ENCODE data around the gene MAP4K2.

The MAP4K2 gene

DNA sequence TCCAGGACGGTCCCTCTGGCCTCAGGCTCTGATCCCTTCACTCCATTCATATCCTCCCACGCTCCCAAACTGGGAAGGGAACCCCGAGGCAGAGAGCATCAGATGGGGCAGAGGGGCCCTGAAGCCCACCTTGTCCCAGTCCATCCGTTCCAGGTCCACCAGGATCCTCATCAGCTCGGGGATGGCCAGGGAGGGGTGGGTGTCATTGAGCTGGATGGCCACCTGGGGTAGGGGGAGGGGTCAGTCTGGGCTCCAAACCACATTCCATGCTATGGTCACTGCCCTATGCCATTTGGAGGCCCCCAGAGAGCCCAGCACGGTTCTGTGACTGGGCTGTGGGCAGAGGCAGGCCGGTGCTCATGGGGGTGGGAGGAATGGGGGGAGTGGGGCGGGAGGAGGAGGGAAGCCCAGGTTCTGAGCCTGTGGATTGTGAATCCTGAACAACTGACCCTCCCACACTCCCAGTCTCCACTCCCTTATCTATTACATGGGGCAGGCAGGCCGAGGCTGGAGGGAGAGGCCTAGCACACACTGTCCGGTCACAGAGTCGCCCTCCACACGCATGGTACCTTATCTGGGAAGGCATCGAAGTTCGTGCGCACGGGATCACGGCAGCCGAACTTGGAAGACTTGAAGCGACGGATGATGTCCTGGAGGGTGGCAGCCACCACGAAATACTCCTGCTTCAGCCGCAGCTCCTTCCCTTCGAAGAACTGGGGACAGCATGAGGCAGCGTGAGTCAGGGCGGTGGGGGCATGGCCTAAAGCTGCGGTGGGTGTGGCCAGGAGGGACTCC lies 48.7 kb downstream of the MAP4K2 start:
- no peak for DNase-seq

DNA sequence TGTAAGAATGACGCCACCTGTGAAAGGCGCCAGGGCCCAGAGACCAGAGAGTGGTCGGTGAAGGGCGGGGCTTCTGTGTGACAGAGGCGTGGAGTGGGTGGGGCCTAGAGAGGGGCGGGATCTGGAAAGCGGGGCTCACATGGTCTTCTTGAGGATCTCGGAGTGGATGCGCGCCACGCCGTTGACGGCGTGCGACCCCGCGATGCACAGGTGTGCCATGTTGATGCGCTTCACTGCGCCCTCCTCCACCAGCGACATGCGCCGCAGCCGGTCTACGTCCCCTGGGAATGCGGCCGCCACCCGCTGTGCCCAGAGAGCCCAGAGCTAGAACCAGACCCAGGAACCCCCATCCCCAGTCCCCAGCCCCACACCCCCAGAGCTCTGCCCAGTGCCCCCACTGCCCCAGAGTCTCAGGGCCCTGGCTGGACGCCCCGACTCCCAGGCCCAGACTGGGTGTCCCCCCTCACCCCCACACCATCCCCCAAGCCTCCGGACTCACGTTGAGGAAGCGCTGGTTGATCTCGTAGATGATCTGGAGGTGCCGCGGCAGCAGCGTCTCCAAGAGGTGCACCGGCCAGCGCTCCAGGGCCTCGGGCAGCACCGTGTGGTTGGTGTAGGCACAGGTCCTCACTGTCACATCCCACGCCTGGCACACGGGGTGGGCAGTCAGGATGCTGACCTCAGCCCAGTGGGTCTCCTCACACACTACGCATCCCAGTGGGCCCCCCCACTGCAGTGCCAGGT lies 49.5 kb downstream of the MAP4K2 start:
- DNase-seq = no peak

DNA sequence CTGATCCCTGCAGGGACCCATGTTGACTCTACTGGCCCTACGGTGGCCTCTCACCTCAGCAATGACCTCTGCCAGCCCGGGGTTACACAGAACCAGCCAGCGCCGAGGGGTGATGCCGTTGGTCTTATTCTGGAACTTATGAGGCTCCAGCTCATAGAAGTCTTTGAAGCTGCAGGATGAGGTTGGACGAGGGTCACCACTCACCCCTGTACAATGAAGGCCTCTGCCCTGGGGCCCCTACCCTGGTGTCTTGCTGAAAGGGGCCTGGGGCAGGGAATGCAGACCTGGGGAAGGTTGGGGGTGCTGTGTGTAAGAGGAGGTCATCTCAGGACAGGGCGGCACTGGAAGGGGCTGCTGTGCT lies 50.0 kb downstream of the MAP4K2 start:
- DNase-seq = no peak

DNA sequence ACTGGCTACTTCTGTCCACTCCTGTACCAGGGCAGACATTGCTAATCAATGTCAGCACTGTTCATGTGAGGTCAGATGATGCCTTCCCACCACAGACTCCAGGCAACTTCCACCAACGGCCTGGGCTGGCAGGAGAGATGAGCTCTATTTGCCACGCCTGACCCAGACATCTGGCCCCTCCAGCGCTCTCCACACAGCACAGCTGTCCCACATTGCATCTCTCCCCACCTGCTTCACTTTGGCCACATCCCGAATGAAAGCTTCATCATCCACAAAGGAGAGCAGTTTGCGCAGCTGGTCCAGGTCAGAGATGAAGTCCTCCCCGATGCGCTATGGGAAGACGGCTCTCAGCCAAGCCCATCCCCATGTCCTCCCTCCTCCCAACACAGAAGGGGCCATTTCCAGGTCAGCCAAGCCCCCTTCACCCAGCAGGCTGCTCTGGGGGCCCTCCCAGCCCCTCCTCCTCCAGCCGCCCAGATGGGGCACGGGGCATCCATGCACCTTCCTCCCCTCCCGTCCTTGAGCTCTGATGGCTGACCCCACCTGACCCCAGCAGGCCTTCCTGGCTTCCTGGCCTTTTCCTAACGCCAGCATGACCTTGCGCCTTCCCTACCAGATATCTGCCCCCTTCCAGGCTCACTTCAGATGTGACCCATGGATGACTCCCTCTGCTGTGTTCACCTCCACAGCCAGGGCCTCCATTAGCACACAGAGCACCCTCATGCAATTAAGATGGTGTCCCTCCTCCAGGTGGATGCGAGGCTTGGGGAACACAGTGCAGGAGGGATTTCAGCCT lies 50.6 kb downstream of the MAP4K2 start:
- no peak for DNase-seq

DNA sequence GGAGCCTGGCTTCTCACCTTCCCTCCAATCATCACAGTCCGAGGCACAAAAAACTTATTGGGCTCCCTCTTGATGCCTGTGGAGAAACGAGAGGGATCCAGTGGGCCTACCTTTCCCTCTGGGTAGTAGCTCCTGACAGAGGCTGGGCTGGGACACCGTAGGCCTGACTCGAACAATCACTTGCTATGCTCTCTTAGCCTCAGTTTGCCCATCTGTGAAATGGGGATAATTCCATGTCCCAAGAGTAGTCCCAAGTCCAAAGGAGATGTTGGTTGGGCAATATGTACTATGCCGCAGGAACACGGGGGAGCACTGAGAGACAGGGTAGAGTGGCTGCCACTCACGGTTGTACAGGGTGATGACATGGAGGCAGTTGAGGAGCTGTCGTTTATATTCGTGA lies 51.4 kb downstream of the MAP4K2 start:
- no peak for DNase-seq

DNA sequence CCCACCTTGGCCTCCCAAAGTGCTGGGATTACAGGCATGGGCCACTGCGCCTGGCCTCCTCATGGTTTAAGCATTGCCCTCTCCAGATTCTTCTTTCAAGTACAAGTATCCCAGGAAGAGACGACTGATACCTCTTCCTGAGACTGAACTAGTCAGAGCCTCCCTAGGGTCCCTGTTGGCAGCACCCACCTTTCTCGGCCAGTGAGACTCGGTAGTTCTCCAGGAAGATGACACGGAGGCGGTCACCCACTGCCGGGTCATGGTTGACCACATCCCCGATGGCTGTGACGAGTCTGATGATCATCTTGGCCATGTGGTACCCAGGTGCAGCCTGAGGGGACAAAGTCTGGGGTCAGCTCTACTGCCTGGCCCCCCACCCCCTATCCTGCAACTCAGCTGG lies 51.9 kb downstream of the MAP4K2 start:
- DNase-seq = no peak

DNA sequence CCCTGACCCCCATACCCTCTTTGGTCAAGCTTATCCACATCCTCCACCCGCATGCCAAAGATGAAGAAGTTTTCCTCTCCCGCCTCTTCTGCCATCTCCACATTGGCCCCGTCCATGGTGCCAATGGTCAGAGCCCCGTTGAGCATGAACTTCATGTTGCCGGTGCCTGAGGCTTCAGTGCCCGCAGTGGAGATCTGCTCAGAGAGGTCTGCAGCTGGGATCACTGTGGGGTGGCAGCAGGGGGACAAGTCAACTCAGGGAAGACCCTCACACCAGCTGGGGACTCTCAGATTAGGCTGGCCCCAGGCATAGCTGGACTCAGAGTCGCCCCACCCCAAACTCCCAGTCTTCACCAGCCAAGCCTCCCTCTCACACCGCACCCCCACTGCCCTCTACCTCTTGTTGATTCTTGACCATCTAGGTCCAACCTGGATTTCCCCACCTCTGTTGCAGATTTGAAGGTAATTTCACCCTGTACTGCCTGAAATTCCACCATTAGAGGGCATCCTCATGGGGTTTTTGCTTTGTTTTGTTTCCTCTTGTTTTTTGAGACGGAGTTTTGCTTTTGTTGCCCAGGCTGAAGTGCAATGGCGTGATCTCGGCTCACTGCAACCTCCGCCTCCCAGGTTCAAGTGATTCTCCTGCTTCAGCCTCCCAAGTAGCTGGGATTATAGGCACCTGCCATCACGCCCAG lies 52.5 kb downstream of the MAP4K2 start:
- no peak for DNase-seq

DNA sequence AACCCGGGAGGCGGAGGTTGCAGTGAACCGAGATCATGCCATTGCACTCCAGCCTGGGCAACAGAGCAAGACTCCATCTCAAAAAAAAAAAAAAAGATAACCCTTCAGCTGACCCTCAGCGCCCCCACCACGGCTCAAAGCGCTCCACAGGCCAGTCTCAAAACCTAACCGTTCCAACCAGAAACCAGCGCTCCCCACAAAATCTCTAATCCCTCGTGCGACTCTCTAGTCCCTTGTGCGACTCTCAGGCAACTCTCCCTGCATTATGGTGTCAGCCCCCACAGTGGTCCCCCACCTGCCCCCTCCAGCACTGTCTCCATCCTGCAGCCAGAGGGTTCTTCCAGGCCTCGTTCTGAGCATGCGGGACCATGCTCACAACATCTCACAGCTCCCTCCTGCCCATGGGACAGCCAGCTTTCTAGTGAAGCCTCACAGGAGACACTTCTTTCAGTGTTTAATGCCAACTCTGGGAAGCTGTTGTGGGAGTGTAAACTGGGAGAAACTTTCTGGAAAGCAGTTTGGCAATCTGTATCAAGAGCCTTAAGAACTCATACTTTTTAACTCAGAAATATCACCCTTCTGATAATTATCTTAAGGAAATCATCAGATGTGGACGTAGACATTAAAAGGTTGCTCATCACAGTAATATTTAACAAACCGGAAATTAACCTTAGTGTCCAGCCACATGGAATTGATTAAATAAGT lies 54.9 kb downstream of the MAP4K2 start:
- no peak for DNase-seq

DNA sequence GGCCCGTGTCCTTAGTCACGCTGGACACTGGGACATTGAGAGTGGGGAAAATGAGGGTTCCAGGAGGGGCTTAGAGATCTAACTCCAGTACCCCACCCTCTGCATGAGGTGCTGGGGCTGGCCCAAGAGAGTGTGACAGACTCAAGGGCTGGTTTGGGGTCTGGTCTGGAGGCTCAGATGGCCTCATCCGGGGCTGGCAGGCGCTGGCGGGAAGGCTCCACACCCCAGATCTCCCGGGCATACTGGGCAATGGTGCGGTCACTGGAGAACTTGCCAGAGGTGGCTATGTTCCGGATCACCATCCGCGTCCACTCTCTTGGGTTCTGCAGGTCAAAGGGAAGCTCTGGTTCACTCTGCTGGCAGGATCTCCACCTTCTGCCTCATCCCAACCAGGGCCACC lies 56.5 kb downstream of the MAP4K2 start:
- DNase-seq = no peak

DNA sequence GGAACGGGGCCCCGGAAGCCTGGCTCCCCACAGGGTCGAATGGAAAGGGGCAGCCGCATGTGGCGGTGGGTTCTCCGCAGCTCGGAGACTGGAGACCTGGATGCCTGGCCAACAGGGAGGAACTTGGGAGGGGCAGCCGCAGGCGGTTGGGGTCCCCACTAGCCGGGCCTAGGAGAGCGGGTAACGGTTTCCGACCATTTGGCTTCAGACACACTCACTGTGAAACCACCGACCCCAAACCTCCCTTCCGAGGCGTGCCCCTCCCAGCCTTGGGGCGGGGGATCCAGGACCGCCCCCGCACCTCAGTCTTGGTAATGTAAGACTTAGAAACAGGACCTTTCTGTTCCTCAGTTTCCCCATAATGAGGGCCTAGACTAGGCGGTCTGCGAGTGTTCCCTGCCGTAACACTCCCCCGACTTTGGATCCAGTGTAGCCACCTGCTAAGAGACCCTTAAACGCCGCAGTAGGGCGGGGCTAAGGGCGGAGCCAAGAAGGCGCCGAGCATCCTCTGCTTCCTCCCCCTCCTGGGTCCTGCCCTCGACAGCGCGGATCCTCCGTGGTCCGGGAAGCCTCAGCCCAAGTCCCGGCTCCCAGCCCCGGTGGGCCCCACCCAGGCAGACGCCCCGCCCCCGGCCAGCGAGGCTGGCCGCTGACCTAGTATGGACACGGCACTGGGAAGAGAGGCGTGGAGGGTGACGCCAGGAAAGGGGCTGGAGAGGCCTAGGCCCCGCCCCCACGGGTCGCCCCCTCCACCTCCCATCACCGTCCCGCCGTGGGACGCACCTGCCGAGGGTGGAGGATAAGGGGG lies 57.3 kb downstream of the MAP4K2 start:
- peak in 3 of 4 experiments; percentile 29 to 69 (median 61) for DNase-seq

DNA sequence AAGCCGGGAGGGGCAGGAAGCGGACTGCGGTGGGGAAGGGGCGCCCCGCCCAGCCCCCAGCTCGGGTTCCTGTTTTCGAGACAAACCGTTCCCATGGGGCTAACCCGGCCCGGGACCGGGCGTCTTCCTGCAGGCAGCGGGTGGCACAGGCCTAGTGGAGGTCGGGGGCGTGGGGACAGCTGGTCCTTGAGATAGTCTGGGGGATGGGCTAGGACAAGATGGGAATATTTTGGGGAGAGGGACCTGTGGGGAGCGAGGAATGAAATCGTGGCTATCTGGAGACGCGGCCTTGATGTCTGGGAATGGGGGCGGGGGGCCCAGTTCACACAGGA lies 57.9 kb downstream of the MAP4K2 start:
- DNase-seq = peak in 2 of 4 experiments; percentile 81 to 86

DNA sequence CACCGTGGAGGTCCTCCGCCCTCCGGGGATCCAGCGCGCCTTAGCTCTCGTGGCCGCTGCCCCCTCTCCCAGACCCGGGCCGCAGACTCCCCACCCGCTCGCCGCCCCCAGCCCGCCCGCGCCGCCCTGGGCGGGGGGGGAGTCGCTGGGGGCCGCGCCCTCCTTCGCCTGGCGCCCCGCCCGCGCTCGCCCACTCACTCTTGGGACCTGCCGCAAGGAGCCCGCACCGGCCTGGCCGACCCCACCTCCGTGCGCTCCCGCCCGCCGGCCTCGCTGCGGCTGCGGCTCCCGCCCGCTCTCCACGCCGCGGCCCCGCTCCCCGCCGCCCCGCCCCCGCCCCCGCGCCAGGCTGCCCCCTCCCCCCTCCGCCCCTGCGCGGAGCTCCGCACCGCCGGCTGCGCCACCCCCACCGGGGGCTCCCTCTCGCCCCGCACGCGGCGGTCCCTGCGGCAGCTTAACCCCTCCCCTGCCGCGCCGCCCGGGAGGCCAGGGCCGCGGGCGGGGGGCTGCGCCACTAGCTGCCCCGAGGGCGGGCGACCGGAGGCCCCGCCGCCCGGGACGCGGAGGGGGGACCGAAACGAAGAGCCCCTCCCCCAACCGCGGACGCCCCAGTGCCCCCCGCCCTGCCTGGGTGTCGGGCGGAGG lies 58.3 kb downstream of the MAP4K2 start:
- peak in 1 of 4 experiments; percentile 51 for DNase-seq

DNA sequence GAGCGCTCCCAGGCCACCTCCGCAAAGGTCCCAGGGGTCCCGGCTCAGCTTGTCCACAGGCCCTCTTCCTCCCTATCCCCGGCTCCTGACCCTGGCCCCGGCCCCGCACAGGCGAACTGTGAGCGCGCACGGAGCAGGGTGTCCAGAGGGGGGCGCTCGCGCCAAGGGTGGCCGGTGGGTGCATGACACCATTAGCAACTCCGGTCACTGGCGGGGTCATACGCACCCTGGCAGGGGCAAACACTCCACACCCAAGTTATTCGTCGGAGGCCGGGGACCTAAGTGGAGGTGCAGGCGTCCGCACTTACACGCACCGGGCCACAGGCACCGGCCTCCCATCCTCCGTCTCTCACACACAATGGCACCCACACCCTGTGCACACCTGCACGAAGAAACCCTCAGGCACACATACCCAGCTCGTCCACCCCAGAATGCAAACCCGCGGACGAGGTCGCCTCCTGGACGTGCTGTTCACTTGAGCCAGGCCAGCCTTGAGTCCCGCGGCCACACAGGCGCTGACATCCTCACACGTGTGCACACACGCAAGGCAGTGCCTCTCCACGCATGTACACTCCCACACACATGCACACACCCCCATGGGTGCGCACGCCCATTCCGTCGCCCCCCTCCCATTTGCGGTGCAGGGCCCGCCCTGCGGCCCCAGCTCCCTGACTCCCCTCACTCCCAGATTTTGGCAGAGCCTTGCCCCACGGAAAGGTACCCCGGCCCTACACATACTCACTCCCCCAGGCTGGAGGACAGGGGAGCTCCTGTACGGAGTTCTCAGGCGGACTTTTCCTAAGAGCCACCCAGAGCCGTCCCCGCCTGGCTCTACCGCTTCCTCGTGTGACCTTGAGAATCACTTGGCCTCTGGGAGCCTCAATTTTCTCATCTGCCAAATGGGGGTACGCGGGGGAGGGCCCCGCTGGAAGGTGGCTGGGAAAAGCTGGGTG lies 59.1 kb downstream of the MAP4K2 start, which contains the start of gene RASGRP2:
TSS of gene RASGRP2 (minus strand) at position 552 of the 953 bp plus-strand sequence. CDS start 1,276 bp downstream, outside the sequence.
- DNase-seq = peak; percentile 52 to 85 (median 73)

DNA sequence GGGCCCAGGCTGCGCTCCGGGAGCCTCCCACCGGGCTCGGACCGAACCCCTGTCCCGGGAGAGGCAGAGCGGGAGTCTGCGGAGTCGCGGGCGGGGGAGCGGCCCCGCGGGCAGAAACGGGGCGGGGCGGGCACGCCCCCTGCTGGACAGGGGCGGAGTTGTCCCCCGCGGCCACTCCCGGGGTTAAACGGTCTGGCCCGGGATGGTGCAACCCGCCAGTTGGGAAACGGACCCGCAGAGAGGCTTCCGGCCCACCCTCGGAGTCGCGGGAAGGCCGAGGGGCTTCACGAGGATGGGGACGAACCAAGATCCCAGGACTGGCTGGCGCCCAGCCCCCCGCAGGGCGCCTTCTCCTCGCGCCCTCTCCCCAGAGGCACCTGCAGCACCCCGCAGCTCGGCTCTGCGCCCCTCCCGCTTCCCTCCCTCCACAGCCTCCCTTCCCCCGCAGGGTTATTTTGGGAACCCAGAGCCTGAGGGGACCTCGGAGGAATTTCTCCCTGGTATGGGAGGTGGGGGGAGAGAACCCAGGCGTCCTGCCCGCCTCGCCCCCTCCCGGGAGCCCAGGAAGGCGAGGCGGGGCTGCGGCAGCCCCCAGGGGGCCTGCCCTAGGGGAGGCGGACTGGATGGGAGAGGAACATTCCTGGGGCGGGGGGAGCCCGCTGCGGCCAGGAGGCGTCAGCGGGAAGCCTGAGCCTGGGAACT lies 60.0 kb downstream of the MAP4K2 start:
- DNase-seq = peak; percentile 52 to 69 (median 62)

DNA sequence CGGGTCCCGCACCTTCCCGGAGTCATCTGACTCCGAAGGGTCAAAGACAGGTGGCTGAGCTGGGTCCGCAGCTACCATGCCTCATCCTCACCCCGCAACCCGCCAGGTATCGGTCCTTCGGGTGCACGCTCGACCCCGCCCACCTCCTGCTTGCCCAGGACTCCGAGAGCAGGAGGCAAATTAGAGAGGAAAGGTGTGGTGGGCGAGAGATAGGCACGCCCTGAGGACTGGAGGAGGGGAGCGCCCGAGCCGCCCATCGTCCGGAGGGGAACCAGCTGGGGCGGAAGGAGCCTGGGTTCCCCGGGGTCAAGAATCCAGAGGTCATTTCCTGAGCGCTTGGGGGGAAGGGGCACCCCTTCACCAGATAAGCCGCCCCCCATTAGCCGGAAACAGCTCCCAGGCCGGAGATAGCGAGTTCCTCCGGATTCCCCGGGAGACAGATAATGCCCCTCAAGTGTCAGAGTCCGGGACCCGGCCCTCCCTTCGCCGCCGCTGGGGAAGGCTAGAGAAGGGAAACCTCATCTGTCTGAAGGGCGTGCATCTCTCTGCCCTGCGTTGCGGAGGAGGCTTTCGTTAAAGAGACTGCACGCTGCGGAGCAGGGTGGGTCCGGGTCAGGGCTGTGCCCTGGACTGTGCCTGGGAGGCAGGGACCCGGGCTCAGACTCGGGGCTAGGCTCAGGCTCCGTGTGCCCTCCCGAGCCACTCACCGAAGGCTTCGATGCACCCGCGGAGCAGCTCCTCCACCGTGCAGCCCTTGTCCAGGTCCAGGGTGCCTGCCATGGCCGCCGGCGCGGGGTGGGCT lies 60.7 kb downstream of the MAP4K2 start:
- DNase-seq = no peak

DNA sequence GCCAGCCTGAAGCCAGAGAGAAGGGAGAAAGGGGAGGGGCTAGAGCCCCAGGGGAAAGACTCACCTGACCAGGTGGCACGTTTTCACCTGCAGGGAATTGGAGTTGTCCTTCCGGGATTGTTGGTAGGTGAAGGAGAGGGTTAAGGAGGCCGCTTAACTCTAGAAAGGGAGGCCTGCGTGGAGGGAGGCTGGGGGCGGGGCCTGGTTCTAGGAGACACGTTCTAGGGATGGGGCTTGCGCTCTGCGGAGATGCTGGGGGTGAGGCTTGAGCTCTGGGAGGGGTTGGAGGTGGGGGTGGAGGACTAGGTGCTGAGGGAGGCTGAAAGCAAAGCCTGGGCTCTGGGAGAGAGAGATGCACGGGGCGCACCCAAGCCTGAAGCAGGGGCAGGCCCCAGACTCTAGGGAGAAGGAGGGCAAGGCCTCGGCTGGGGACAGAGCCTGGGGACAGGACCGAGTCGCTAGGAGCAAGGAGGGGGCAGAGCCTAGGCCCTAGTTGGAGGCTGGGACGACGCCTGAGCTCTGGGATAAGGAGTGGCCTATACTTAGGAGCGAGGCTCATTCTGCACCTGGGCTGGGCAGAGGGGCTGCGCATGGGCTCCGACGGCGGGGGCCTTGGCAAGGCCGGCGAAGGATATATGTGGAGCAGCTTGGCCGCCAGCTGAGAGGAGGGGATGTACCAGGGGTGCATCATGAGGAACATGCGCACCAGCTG lies 61.5 kb downstream of the MAP4K2 start:
- no peak for DNase-seq

DNA sequence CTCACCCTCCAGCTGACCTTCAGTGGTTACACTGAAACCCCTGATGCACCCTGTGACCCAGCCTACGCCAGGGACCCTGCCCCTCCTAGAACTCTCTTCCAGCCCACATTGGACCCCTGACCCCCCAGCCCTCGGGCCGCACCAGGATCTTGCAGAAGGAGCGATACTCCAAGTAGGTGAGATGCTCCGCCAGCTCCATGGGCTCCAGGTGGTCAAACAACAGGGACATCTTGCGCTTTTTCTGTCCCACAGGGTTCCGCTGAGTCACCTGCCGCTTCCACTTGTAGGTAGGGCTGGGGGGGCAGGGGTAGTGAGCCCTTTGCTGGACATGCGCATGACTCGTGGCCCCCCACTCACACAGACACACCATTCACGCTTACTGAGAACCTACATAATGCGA lies 63.1 kb downstream of the MAP4K2 start:
- no peak for DNase-seq
